CD4-positive, alpha-beta T cell treated with Interleukin-21 for 1 hour (primary cell): ENCODE measurements around the gene PITRM1.
"Not testable (repeated sequence)": the region's sequence is repeated elsewhere in the genome, so short reads cannot be mapped to it uniquely, and the experiment has no call there.

Experiments
- DNase-seq: peaks from one replicate; pipeline ENCODE4 v3.0.0-alpha.2; 2020

The PITRM1 gene

GRCh38 chr10:3119796-3120459, 52.7 kb downstream of the PITRM1 start:
- no peak for DNase-seq

GRCh38 chr10:3118641-3119091, 53.9 kb downstream of the PITRM1 start:
- DNase-seq: no peak

GRCh38 chr10:3117486-3117885, 55.1 kb downstream of the PITRM1 start:
- no peak for DNase-seq

GRCh38 chr10:3116508-3117100, 56.0 kb downstream of the PITRM1 start:
- no peak for DNase-seq

GRCh38 chr10:3115685-3116084, 56.9 kb downstream of the PITRM1 start:
- DNase-seq: no peak

- DNase-seq: no peak
These were observed 59.2 kb downstream of the PITRM1 start for GRCh38 chr10:3113343-3113720.

GRCh38 chr10:3111621-3112163, 60.9 kb downstream of the PITRM1 start:
- DNase-seq: no peak

- DNase-seq: no peak
These were observed 61.6 kb downstream of the PITRM1 start for GRCh38 chr10:3110782-3111620.

GRCh38 chr10:3109633-3110032, 62.9 kb downstream of the PITRM1 start:
- DNase-seq: no peak

- DNase-seq: no peak
These were observed 63.4 kb downstream of the PITRM1 start for GRCh38 chr10:3109196-3109595.

GRCh38 chr10:3108575-3109105, 63.9 kb downstream of the PITRM1 start:
- no peak for DNase-seq

GRCh38 chr10:3108033-3108432, 64.5 kb downstream of the PITRM1 start:
- no peak for DNase-seq

GRCh38 chr10:3107426-3107961, 65.1 kb downstream of the PITRM1 start:
- no peak for DNase-seq

GRCh38 chr10:3106928-3107425, 65.6 kb downstream of the PITRM1 start:
- DNase-seq: no peak

- DNase-seq: not testable (repeated sequence)
These were observed 66.3 kb downstream of the PITRM1 start for GRCh38 chr10:3106328-3106727.

GRCh38 chr10:3105905-3106304, 66.7 kb downstream of the PITRM1 start:
- DNase-seq: no peak

GRCh38 chr10:3105166-3105565, 67.4 kb downstream of the PITRM1 start:
- DNase-seq: no peak

- DNase-seq: no peak
These were observed 68.2 kb downstream of the PITRM1 start for GRCh38 chr10:3104251-3104918.

GRCh38 chr10:3103646-3104045, 68.9 kb downstream of the PITRM1 start:
- no peak for DNase-seq

GRCh38 chr10:3102720-3103427, 69.7 kb downstream of the PITRM1 start:
- DNase-seq: no peak

GRCh38 chr10:3100856-3101640, 71.5 kb downstream of the PITRM1 start:
- DNase-seq: no peak
